D721Med (cell line): ENCODE results near the gene TUBA4B.

Source experiments
- DNase-seq: peaks from one replicate; pipeline ENCODE4 v3.0.0; 2011; ENCODE audit warnings: low spot score; ENCODE audit not compliant: insufficient read length
- FAIRE-seq: peaks from 2 replicates; lab custom pipeline; 2011; peaks lifted over from hg19 to GRCh38; lab: Jason Lieb, UNC
- TF ChIP-seq, protein P1 (sequence below): IDR thresholded peaks from 2 replicates; pipeline ENCODE4 v1.5.1; 2012; ENCODE audit warnings: mild to moderate bottlenecking, control low read depth; ENCODE audit not compliant: insufficient read depth; ENCODE audit errors: missing control alignments

Gene TUBA4B

DNA sequence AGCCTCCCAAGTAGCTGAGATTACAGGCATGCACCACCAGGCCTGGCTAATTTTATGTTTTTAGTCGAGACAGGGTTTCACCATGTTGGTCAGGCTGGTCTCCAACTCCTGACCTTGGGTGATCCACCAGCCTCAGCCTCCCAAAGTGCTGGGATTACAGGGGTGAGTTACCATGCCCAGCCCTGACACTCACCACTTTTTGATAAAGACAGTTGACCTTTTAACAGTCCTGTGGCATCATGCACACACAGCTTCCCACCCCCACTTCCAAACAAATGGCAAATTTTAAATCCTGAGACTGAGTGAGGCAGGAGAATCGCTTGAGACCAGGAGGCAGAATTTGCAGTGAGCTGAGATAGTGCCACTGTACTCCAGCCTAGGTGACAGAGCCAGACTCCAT, 20.0 kb downstream of the TUBA4B start:
- FAIRE-seq = no peak
- TF ChIP-seq, protein P1, sequence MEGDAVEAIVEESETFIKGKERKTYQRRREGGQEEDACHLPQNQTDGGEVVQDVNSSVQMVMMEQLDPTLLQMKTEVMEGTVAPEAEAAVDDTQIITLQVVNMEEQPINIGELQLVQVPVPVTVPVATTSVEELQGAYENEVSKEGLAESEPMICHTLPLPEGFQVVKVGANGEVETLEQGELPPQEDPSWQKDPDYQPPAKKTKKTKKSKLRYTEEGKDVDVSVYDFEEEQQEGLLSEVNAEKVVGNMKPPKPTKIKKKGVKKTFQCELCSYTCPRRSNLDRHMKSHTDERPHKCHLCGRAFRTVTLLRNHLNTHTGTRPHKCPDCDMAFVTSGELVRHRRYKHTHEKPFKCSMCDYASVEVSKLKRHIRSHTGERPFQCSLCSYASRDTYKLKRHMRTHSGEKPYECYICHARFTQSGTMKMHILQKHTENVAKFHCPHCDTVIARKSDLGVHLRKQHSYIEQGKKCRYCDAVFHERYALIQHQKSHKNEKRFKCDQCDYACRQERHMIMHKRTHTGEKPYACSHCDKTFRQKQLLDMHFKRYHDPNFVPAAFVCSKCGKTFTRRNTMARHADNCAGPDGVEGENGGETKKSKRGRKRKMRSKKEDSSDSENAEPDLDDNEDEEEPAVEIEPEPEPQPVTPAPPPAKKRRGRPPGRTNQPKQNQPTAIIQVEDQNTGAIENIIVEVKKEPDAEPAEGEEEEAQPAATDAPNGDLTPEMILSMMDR = no peak
- DNase-seq = no peak

DNA sequence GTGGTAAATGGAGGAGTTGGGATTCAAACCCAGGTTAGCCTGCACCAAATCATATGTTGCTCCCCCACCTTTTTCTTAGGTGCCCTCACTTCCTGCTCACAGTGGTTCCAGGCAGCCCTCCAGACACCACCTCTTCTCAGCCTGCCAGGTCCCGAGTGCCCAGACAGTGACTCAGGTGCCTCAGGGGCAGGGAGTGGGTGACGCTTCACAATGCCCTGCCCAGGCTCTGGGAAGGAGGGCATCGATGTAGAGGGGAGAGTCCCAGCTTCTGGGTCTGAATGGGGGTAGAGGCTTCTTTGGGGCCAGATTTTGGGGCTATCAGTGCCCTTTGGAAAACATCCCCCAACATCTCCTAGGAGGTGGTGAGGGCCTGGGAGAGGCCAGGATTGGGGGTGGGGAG, 20.9 kb downstream of the TUBA4B start:
- no peak for FAIRE-seq
- DNase-seq = no peak
- TF ChIP-seq, protein P1 = no peak

DNA sequence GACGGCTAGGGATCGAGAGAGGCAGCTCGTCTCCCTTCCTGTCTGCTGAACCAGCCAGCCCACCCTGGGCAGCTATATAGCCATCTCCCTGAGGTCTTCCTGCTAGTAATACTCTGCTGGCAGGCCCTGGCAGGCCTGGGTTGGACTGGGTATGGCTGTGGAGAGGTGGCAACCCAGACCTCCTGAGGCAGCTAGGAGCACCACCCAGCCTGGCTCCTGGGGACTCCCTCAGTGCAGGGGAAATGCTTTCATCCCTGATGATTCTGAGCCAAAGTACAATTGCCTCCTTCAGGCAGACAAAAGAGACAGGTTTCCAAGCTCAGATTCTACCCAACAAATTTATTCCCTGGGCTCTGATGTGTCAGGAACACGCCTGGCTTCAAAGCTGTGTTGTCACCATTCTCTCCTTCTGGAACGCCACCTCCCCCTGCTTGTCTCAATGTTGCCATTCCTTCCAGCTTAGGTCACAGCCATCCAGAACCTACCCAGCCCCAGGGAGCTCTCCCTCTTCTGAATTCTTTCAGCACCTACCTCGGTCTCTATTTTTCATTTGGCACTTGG, 21.4 kb downstream of the TUBA4B start:
- FAIRE-seq (no peak), DNase-seq (no peak)
- TF ChIP-seq, protein P1 = no peak

DNA sequence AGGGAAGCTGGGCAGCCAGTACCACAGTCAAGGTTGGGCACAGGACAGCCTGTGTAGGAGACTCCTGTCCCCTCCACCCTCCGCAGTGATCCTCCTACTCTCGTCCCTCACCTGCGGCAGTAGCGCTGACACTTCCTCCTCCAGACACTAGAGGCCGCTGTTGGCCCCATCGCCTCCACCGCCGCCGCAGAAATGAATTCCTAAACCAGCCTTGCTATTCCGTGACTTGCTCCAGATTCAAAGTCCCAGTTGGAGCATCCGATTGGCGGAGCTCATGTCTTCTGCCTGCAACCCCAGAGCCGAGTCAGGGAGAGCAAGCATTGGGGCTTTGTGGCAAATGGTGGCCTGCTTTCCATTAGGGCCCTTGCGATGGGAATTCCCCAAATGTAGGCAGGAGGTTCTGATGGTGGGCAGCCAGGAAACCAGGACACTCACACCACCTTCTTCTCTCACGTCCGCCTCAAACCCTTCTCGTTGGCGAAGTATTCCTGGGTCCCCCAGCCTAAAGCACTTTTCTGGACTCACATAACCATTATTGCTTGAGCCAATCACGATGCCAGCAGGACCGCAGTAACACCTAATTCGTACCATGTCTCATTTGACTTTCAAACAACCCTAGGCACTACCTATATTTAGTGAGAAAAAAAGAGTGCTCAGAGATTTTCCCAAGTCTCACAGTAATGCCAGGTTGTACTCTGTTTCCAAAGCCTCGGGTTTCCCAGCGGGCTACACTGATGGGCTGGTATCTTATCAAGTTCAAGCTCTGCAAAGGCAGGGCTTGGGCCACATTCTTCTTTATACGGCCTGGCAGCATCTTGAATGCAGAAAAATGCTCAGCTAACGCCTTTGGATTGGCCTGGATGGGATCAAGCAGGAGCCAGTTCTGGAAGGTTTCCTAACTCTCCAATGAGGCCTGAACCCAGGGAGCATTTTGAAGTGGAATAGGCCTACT, 24.9 kb downstream of the TUBA4B start:
- FAIRE-seq (no peak), DNase-seq (no peak)
- TF ChIP-seq, protein P1 = peak; percentile 90

DNA sequence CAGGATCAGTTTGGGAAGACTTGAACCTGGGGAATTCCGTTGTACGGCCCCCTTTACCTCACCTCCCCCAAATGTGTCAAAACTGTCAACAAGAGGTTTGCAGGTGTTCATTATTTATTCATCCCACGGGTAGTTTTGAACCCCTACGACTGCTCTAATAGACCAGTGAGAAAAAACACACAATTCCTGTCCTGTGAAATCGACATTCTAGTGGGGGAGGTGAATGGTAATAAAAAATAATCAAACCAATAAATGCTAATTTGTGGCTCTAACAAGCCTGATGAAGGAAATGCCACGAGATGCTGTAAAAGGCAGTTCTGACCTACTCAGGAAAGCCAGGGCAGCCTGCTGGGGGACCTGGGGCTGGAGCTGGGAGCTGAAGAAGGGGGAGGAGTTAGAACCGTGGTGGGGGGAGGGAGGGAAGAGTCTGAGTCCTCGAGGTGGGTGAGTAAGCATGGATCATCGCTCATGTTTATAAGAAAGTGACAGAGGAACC, 25.7 kb downstream of the TUBA4B start:
- DNase-seq (no peak), FAIRE-seq (no peak)
- TF ChIP-seq, protein P1 = no peak

DNA sequence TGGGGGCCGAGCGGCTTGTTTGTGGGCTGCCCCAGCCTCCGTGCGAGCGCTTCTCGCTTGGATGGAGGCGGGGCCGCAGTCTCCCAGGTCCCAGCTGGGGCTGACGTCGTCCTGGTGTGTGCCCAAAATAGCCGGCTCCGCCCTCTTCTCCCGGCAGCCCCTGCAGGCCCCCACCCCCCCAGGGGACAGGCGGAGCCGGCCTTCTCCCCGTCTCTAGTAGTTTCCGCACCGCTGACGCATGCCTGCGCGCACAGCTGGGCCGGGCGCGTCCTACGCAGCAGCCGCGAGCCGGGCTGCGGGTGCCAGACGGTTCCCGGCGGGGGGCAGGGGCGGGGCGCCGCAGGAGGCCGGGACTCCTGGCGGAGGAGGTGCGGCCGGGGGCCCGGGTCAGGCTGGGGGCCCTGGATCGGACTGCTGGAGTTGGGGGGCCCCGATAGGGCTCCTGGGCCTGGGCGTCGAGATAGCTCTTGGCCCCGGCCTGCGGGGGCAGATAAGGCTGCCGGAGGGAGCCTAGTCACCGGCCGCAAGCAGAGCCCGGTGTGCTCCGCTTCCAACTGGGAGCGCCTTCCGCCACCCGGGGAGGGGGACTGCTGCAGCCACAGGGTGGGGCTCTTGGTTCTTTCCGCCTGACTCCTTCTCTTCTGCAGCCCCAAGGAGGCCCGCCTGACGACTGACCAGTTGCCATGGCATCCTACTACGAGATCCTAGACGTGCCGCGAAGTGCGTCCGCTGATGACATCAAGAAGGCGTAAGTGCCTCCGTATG, 26.3 kb downstream of the TUBA4B start, which contains the start of gene DNAJB2:
Gene DNAJB2, plus strand, starts transcription at position 216 of the 765 bp plus-strand sequence. Its CDS starts 468 bp downstream, at position 684.
- TF ChIP-seq, protein P1 = no peak
- FAIRE-seq = no peak

More for the DNA sequence above, 26.3 kb downstream of the TUBA4B start, which contains the start of gene DNAJB2:
- DNase-seq = peak; percentile 99
